Endothelial cell of umbilical vein (primary cell): Measurements from ENCODE around the gene PDE4B. TPM values are rescaled to one million over a fixed set of nuclear protein-coding genes. Genes with fewer than 3 reads are reported as not detected.
"Not testable (repeated sequence)": the region's sequence is repeated elsewhere in the genome, so short reads cannot be mapped to it uniquely, and the experiment has no call there.

Source experiments
- BruUV-seq: library from RNA; stranded (reverse); fragments of 400-500 nt; replicated peaks from 2 replicates; lab custom pipeline; 2021; lab: Mats Ljungman, UMichigan
- CTCF ChIA-PET: fragments of 300-600, 350-600 bp; sonication (Branson Sonifier 250); formaldehyde crosslinking; loops from one replicate; lab custom pipeline; 2021; ENCODE audit warnings: antibody characterized with exemption, inconsistent platforms; lab: Charles Lee
- POLR2A ChIA-PET: fragments of 300-600, 350-600 bp; sonication (Branson Sonifier 250); formaldehyde crosslinking; loops from one replicate; lab custom pipeline; 2021; ENCODE audit warnings: antibody characterized with exemption, inconsistent platforms; lab: Charles Lee
- DNase-seq: peaks from one replicate; pipeline ENCODE4 v3.0.0-alpha.2; 2011; ENCODE audit warnings: low read depth, low spot score
- FAIRE-seq: peaks from 2 replicates; lab custom pipeline; 2011; peaks lifted over from hg19 to GRCh38; lab: Jason Lieb, UNC
- H2AFZ ChIP-seq: 2 replicates; pipeline ENCODE4 v1.6.0; 2012; ENCODE audit warnings: low read depth, low read length, control low read depth, inconsistent platforms
- H3K27ac ChIP-seq: 2 replicates; pipeline ENCODE4 v1.5.1; 2011; ENCODE audit warnings: low read depth, mild to moderate bottlenecking, control low read depth, low read length, moderate library complexity; ENCODE audit not compliant: insufficient read depth
- H3K27me3 ChIP-seq, 2 experiments: 2 replicates each; pipeline versions ENCODE4 v1.6.0 to v1.6.1; 2011; ENCODE audit warnings: low read length in 2 of 2, mixed read lengths in 1 of 2; ENCODE audit not compliant: control insufficient read depth in 2 of 2, insufficient read depth in 2 of 2
- H3K36me3 ChIP-seq, 2 experiments: 2 replicates in 1 of 2; 3 replicates in 1 of 2; pipeline ENCODE4 v1.5.1; 2011; ENCODE audit warnings: low read length in 2 of 2, mild to moderate bottlenecking in 1 of 2, moderate library complexity in 1 of 2; ENCODE audit not compliant: control insufficient read depth in 2 of 2, insufficient read depth in 2 of 2; ENCODE audit errors: extremely low read depth in 1 of 2
- H3K4me1 ChIP-seq: 3 replicates; pipeline ENCODE4 v1.5.1; 2011; ENCODE audit warnings: mild to moderate bottlenecking, low read length; ENCODE audit not compliant: control insufficient read depth, insufficient read depth; ENCODE audit errors: extremely low read depth
- H3K4me2 ChIP-seq: 2 replicates; pipeline ENCODE4 v1.6.1; 2011; ENCODE audit warnings: low read length, control low read depth, mixed read lengths; ENCODE audit not compliant: insufficient read depth
- H3K4me3 ChIP-seq, 3 experiments: fragments of 200-600 bp in 1 of 3; sonication (generic), shearing (Covaris generic) in 1 of 3; replicated peaks in 1 of 3; 2 replicates each; pipeline ENCODE4 v1.5.1; 2011 to 2016; ENCODE audit warnings: control low read depth in 3 of 3, low read length in 3 of 3, mild to moderate bottlenecking in 2 of 3, inconsistent platforms in 1 of 3, low read depth in 1 of 3, moderate library complexity in 1 of 3; ENCODE audit not compliant: insufficient read depth in 1 of 3
- H3K79me2 ChIP-seq: 2 replicates; pipeline ENCODE4 v1.6.0; 2012; ENCODE audit warnings: low read length, inconsistent platforms; ENCODE audit not compliant: control insufficient read depth, insufficient read depth
- H3K9ac ChIP-seq: replicated peaks from 2 replicates; pipeline ENCODE3; 2011; ENCODE audit warnings: low read length, control low read depth; ENCODE audit not compliant: insufficient read depth; ENCODE audit errors: extremely low read depth
- H3K9me1 ChIP-seq: replicated peaks from 3 replicates; pipeline ENCODE4 v1.6.0; 2011; ENCODE audit warnings: mild to moderate bottlenecking, low read length; ENCODE audit not compliant: control insufficient read depth, insufficient read depth; ENCODE audit errors: extremely low read depth
- H3K9me3 ChIP-seq: replicated peaks from 2 replicates; pipeline ENCODE4 v1.5.1; 2012; ENCODE audit warnings: low read length, inconsistent platforms; ENCODE audit not compliant: control insufficient read depth, insufficient read depth
- H4K20me1 ChIP-seq: replicated peaks from 2 replicates; pipeline ENCODE3; 2011; ENCODE audit warnings: mild to moderate bottlenecking, low read length; ENCODE audit not compliant: control insufficient read depth, insufficient read depth; ENCODE audit errors: extremely low read depth
- CTCF ChIP-seq, 2 donors: IDR thresholded peaks; 1 replicate in 1 of 2; 2 replicates in 1 of 2; pipeline ENCODE4 v1.5.1; 2011; ENCODE audit warnings: low read length in 2 of 2, mild to moderate bottlenecking in 2 of 2, moderate library complexity in 2 of 2, control low read depth in 1 of 2, inconsistent platforms in 1 of 2, low read depth in 1 of 2; ENCODE audit not compliant: insufficient read depth in 1 of 2; ENCODE audit errors: extremely low read depth in 1 of 2
- FOS ChIP-seq: IDR thresholded peaks from 2 replicates; pipeline ENCODE4 v1.6.1; 2011; ENCODE audit warnings: mild to moderate bottlenecking, low read length, moderate library complexity, borderline replicate concordance; ENCODE audit not compliant: insufficient read depth
- GATA2 ChIP-seq: IDR thresholded peaks from 2 replicates; pipeline ENCODE4 v1.7.0; 2011; ENCODE audit warnings: low read depth, mild to moderate bottlenecking, moderate library complexity, mixed read lengths, low read length; ENCODE audit not compliant: insufficient read length, insufficient read depth
- JUN ChIP-seq: IDR thresholded peaks from 2 replicates; pipeline ENCODE4 v1.6.1; 2011; ENCODE audit warnings: borderline replicate concordance, low read depth; ENCODE audit not compliant: insufficient read length, insufficient read depth
- MAX ChIP-seq: IDR thresholded peaks from 2 replicates; pipeline ENCODE4 v1.6.1; 2011; ENCODE audit not compliant: insufficient read depth, insufficient read length
- POLR2A ChIP-seq: IDR thresholded peaks from 2 replicates; pipeline ENCODE4 v1.6.1; 2012; ENCODE audit warnings: low read depth, mild to moderate bottlenecking, control low read depth, low read length
- POLR2AphosphoS5 ChIP-seq: IDR thresholded peaks from 2 replicates; pipeline ENCODE4 v1.6.1; 2012; ENCODE audit warnings: low read depth, mild to moderate bottlenecking, control low read depth, low read length, moderate library complexity; ENCODE audit not compliant: insufficient read depth
- dilution Hi-C: fragments of 300-500 bp; cut with MboI; formaldehyde crosslinking; loops from one replicate; pipeline ENCODE4 v1.15.0; 2019; ENCODE audit warnings: low sequenced_read_pairs; ENCODE audit not compliant: extremely low pct_ligation_motif_present
- intact Hi-C: fragments of 100-400 bp; cut with micrococcal nuclease; formaldehyde crosslinking; loops from one replicate; pipeline ENCODE4 v1.10.0; 2022
- polyA plus RNA-seq, 4 experiments: library from polyadenylated mRNA; depleted of rRNA in 3 of 4; stranded (reverse) in 3 of 4; unstranded in 1 of 4; fragments of >200 nt; gene quantifications; 2 replicates each; pipeline versions ENCODE4 v1.2.1 to v1.2.3, GENCODE V29; 2011 to 2012; ENCODE audit warnings: missing spikeins in 1 of 4
- total RNA-seq: library from RNA; stranded (reverse); gene quantifications from 2 replicates; pipeline ENCODE4 v1.2.3, GENCODE V29; 2021

The PDE4B gene
- total and polyA plus RNA-seq, 2 donors (not counting 3 experiments of a cell fraction or from before 2014, with no cell fraction given): 63.5 to 69.8 TPM

DNA sequence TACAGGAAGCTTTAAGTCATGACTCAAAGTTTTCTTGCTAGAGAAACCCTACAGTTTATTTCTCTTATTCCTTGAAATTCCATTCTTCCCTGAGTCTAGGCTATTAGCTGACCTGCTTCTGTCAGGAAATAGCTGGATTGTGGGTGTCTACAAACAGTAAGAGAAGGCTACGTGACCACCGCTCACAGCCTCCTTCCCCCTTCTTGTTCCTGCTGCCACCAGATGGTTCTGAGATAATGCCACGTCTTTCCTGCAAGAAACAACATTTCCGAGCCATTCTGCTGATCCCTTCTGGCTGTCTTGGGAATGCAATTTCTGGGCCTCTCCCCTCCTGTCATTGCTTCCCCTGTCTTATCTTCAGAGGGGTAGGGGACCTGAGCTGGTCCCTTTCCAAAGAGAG, 612.4 kb downstream of the PDE4B start:
- Histone ChIP-seq H3K9me3 (no peaks in the 10 kb centered on the region), H3K79me2 (no peaks in the 10 kb centered on the region), H3K36me3 (no peaks in the 10 kb centered on the region), H3K9me1 (no peaks in the 10 kb centered on the region), H3K4me1 (no peaks in the 10 kb centered on the region), H3K27ac (no peak overlapping the region), H3K9ac (no peak overlapping the region), H3K4me3 (no peak overlapping the region), H3K27me3 (no peaks in the 10 kb centered on the region), H4K20me1 (no peaks in the 10 kb centered on the region), H2AFZ (no peak overlapping the region), H3K4me2 (no peak overlapping the region)
- intact Hi-C loops: no loop called here
- BruUV-seq: no TSS peak
- FAIRE-seq (no peak), DNase-seq (no peak)
- dilution Hi-C loops: no loop called here
- TF ChIP-seq POLR2AphosphoS5: no peak
- TF ChIP-seq FOS: no peak
- TF ChIP-seq POLR2A: no peak
- TF ChIP-seq MAX: no peak
- no peak for TF ChIP-seq JUN
- TF ChIP-seq CTCF (IDR thresholded peaks at IDR 0.05; ENCODE audit: extremely low read depth in 1 of 2, insufficient read depth in 1 of 2, low read depth in 1 of 2, low read length in 2 of 2): no peak
- no peak for TF ChIP-seq GATA2
- ChIA-PET POLR2A (no interaction called here), CTCF (interaction anchor here (1.0 to 1.4 kb wide), 3 partner anchors 9 to 19 kb away, joined by 3 read pairs; no protein-coding TSS in a partner anchor)

GRCh38 chr1:66411449-66411848, 618.8 kb downstream of the PDE4B start:
- BruUV-seq, FAIRE-seq, POLR2A ChIA-PET: not testable (repeated sequence)

More at GRCh38 chr1:66411449-66411848, 618.8 kb downstream of the PDE4B start:
- DNase-seq, H3K27ac ChIP-seq, intact Hi-C loops, H3K4me2 ChIP-seq, H3K27me3 ChIP-seq, H3K9me1 ChIP-seq, H3K4me1 ChIP-seq, H3K79me2 ChIP-seq, H2AFZ ChIP-seq, H3K9ac ChIP-seq, H3K4me3 ChIP-seq, H3K9me3 ChIP-seq, H4K20me1 ChIP-seq, dilution Hi-C loops, H3K36me3 ChIP-seq: not testable (repeated sequence)
- CTCF ChIA-PET: interaction anchor here (1.1 to 1.3 kb wide), 2 partner anchors 9 to 25 kb away, joined by 3 to 4 read pairs; no protein-coding TSS in a partner anchor
